Astrocyte (in vitro differentiated cells and primary cell): ENCODE results near the gene CREBL2. TPM values are rescaled to one million over a fixed set of nuclear protein-coding genes. Genes with fewer than 3 reads are reported as not detected.

Experiments used
- DNase-seq: peaks from one replicate; pipeline ENCODE4 v3.0.0-alpha.2; 2010; ENCODE audit warnings: low read depth
- FAIRE-seq: peaks from 2 replicates; lab custom pipeline; 2011; peaks lifted over from hg19 to GRCh38; lab: Jason Lieb, UNC
- H2AFZ ChIP-seq: 2 replicates; pipeline ENCODE4 v1.6.0; 2012; ENCODE audit warnings: low read depth, low read length, inconsistent platforms
- H3K27ac ChIP-seq: 2 replicates; pipeline ENCODE4 v1.5.1; 2011; ENCODE audit warnings: low read depth, low read length, inconsistent platforms
- H3K27me3 ChIP-seq: 2 replicates; pipeline ENCODE4 v1.6.0; 2011; ENCODE audit warnings: low read length, inconsistent platforms; ENCODE audit not compliant: insufficient read depth
- H3K36me3 ChIP-seq: 2 replicates; pipeline ENCODE4 v1.5.1; 2011; ENCODE audit warnings: low read length, inconsistent platforms; ENCODE audit not compliant: insufficient read depth
- H3K4me1 ChIP-seq: 2 replicates; pipeline ENCODE4 v1.5.1; 2011; ENCODE audit warnings: low read length, inconsistent platforms; ENCODE audit not compliant: insufficient read depth
- H3K4me2 ChIP-seq: 2 replicates; pipeline ENCODE4 v1.6.0; 2012; ENCODE audit warnings: low read length, inconsistent platforms
- H3K4me3 ChIP-seq: 2 replicates; pipeline ENCODE4 v1.5.1; 2011; ENCODE audit warnings: low read depth, mild to moderate bottlenecking, low read length, inconsistent platforms; ENCODE audit not compliant: insufficient read depth
- H3K79me2 ChIP-seq: 2 replicates; pipeline ENCODE4 v1.6.0; 2012; ENCODE audit warnings: mild to moderate bottlenecking, low read length, inconsistent platforms; ENCODE audit not compliant: insufficient read depth
- H3K9ac ChIP-seq: 2 replicates; pipeline ENCODE4 v1.6.0; 2012; ENCODE audit warnings: mild to moderate bottlenecking, low read length, inconsistent platforms
- H3K9me3 ChIP-seq: 2 replicates; pipeline ENCODE4 v1.5.1; 2012; ENCODE audit warnings: low read depth, mild to moderate bottlenecking, low read length, inconsistent platforms; ENCODE audit not compliant: insufficient read depth
- H4K20me1 ChIP-seq: 2 replicates; pipeline ENCODE4 v1.6.0; 2012; ENCODE audit warnings: low read length, inconsistent platforms; ENCODE audit not compliant: insufficient read depth
- H3K27ac Mint-ChIP-seq: one replicate; pipeline ENCODE4 v1.8.0; 2021; ENCODE audit warnings: mild to moderate bottlenecking, mixed read lengths; ENCODE audit not compliant: unreplicated experiment
- H3K27me3 Mint-ChIP-seq: one replicate; pipeline ENCODE4 v1.8.0; 2021; ENCODE audit warnings: low read depth, mixed read lengths; ENCODE audit not compliant: unreplicated experiment
- H3K36me3 Mint-ChIP-seq: one replicate; pipeline ENCODE4 v1.8.0; 2021; ENCODE audit warnings: low read depth, mixed read lengths; ENCODE audit not compliant: unreplicated experiment
- H3K4me1 Mint-ChIP-seq: one replicate; pipeline ENCODE4 v1.8.0; 2021; ENCODE audit warnings: low read depth, mixed read lengths; ENCODE audit not compliant: unreplicated experiment
- H3K4me3 Mint-ChIP-seq: one replicate; pipeline ENCODE4 v1.8.0; 2021; ENCODE audit warnings: mild to moderate bottlenecking, moderate library complexity, mixed read lengths; ENCODE audit not compliant: unreplicated experiment
- H3K9me3 Mint-ChIP-seq: one replicate; pipeline ENCODE4 v1.8.0; 2021; ENCODE audit warnings: mild to moderate bottlenecking, mixed read lengths; ENCODE audit not compliant: unreplicated experiment
- EZH2 ChIP-seq: IDR thresholded peaks from 2 replicates; pipeline ENCODE4 v1.6.1; 2012; ENCODE audit warnings: mild to moderate bottlenecking, low read length, inconsistent platforms; ENCODE audit not compliant: insufficient read depth
- total RNA-seq: library from RNA; stranded (reverse); gene quantifications from 2 replicates; pipeline ENCODE4 v1.2.1, GENCODE V29; 2021
- TF ChIP-seq, protein P1 (sequence below): IDR thresholded peaks from 2 replicates; pipeline ENCODE4 v1.5.1; 2011; ENCODE audit warnings: low read depth, mild to moderate bottlenecking, inconsistent platforms, low read length, moderate library complexity; ENCODE audit not compliant: insufficient read depth

Gene CREBL2
- total RNA-seq, 1 donor from 2014 or later, result 14.8 TPM

GRCh38 chr12:12681061-12681765 is 69.5 kb downstream of the CREBL2 start:
- no peaks in the 10 kb centered on the region for H3K9me3 Mint-ChIP-seq
- Histone ChIP-seq H3K79me2 (no peaks in the 10 kb centered on the region), H3K9me3 (no peaks in the 10 kb centered on the region), H3K9ac (no peak overlapping the region), H4K20me1 (no peaks in the 10 kb centered on the region), H2AFZ (no peak overlapping the region), H3K4me1 (no peaks in the 10 kb centered on the region), H3K27ac (no peak overlapping the region), H3K4me2 (no peak overlapping the region), H3K36me3 (no peaks in the 10 kb centered on the region), H3K27me3 (peaks cover 10% of the 10 kb centered on the region), H3K4me3 (no peak overlapping the region)
- H3K27ac Mint-ChIP-seq, result no peak overlapping the region
- TF ChIP-seq EZH2, result no peak
- TF ChIP-seq, protein P1, sequence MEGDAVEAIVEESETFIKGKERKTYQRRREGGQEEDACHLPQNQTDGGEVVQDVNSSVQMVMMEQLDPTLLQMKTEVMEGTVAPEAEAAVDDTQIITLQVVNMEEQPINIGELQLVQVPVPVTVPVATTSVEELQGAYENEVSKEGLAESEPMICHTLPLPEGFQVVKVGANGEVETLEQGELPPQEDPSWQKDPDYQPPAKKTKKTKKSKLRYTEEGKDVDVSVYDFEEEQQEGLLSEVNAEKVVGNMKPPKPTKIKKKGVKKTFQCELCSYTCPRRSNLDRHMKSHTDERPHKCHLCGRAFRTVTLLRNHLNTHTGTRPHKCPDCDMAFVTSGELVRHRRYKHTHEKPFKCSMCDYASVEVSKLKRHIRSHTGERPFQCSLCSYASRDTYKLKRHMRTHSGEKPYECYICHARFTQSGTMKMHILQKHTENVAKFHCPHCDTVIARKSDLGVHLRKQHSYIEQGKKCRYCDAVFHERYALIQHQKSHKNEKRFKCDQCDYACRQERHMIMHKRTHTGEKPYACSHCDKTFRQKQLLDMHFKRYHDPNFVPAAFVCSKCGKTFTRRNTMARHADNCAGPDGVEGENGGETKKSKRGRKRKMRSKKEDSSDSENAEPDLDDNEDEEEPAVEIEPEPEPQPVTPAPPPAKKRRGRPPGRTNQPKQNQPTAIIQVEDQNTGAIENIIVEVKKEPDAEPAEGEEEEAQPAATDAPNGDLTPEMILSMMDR, result no peak
- DNase-seq, result no peak
- no peak overlapping the region for H3K4me3 Mint-ChIP-seq
- no peaks in the 10 kb centered on the region for H3K27me3 Mint-ChIP-seq
- no peaks in the 10 kb centered on the region for H3K36me3 Mint-ChIP-seq
- no peaks in the 10 kb centered on the region for H3K4me1 Mint-ChIP-seq
- FAIRE-seq, result no peak

- H3K27me3 ChIP-seq, result peaks cover 10% of the 10 kb centered on the region
- TF ChIP-seq, protein P1, result no peak
- TF ChIP-seq EZH2, result no peak
- Mint-ChIP-seq H3K36me3 (no peaks in the 10 kb centered on the region), H3K4me3 (no peak overlapping the region), H3K4me1 (no peaks in the 10 kb centered on the region), H3K27ac (no peak overlapping the region), H3K27me3 (no peaks in the 10 kb centered on the region), H3K9me3 (no peaks in the 10 kb centered on the region)
- H3K4me1 ChIP-seq, result no peaks in the 10 kb centered on the region
- H4K20me1 ChIP-seq, result no peaks in the 10 kb centered on the region
- no peak overlapping the region for H3K4me3 ChIP-seq
- H2AFZ ChIP-seq, result no peak overlapping the region
- no peak overlapping the region for H3K27ac ChIP-seq
- FAIRE-seq (no peak), DNase-seq (no peak)
- H3K9ac ChIP-seq, result no peak overlapping the region
- no peak overlapping the region for H3K4me2 ChIP-seq
- no peaks in the 10 kb centered on the region for H3K79me2 ChIP-seq
- no peaks in the 10 kb centered on the region for H3K36me3 ChIP-seq
- no peaks in the 10 kb centered on the region for H3K9me3 ChIP-seq
Measured at GRCh38 chr12:12682284-12682683, 70.6 kb downstream of the CREBL2 start.

DNA sequence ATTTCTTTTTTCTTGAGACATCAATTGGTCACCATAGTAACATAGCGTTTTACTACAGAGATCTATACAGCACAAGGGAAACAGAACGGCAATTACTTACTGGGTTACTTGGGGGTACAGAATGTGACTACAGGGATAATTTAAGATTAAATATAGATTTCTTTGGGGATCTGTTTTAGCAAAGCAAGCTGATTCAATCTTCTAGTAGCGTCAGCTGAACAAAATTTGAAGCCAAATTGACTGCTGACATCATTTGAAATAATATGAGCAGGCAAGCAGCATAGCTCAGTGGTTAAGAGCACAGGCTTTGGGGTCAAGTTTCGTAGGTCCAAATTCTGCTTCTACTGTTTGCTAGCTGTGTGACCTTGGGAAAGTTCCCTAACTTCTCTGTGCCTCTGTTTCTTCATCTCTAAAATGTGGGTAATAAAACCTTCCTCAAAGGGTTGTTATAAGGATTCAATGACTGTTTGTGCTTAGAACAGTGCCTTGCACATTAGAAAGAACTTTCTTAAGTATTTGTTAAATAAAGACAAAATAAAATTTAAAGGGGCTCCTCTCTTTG is 71.5 kb downstream of the CREBL2 start:
- Mint-ChIP-seq H3K27me3 (no peaks in the 10 kb centered on the region), H3K36me3 (no peaks in the 10 kb centered on the region), H3K4me1 (no peaks in the 10 kb centered on the region), H3K4me3 (peak overlapping the region; percentile 78), H3K9me3 (no peaks in the 10 kb centered on the region), H3K27ac (no peak overlapping the region)
- Histone ChIP-seq H4K20me1 (no peaks in the 10 kb centered on the region), H3K27me3 (peaks cover 10% of the 10 kb centered on the region), H3K27ac (no peak overlapping the region), H2AFZ (no peak overlapping the region), H3K36me3 (no peaks in the 10 kb centered on the region), H3K79me2 (no peaks in the 10 kb centered on the region), H3K4me3 (no peak overlapping the region), H3K9ac (no peak overlapping the region), H3K4me2 (no peak overlapping the region), H3K4me1 (no peaks in the 10 kb centered on the region), H3K9me3 (no peaks in the 10 kb centered on the region)
- TF ChIP-seq EZH2, result no peak
- TF ChIP-seq, protein P1, result no peak
- no peak for FAIRE-seq
- DNase-seq, result no peak
